GM20000 (cell line): ENCODE results near the gene VSIG4.
A peak's percentile ranks its signal among the peaks of the same experiment; 100 is the strongest.

ENCODE experiments used
- DNase-seq: peaks from one replicate; pipeline ENCODE4 v3.0.0; 2012; ENCODE audit warnings: low spot score
- CTCF ChIP-seq: IDR thresholded peaks from 2 replicates; pipeline ENCODE4 v1.5.1; 2012; ENCODE audit warnings: mild to moderate bottlenecking, control low read depth; ENCODE audit errors: extremely low read depth, missing control alignments

The VSIG4 gene

GRCh38 chrX:66042307-66043077 is 2.6 kb upstream of the VSIG4 start:
- DNase-seq = no peak
- TF ChIP-seq CTCF = no peak

DNA sequence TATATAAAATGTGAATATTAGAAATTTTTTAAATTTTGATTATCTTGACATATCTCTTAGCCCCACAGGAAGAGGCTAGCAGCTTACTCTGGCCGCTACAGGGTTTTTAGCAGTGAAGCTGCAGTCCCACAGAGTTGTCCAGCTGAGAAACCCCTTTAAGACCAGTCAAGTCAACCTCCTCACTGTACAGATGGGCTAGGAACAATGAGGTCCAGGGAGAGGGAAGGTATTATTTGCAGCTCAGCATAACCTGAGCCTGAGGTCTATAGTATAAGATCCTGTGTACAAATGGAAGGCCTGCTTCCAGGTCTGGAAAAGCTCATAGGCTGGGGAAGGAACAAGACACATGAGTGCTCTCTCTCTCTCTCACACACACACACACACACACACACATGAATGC is 1.8 kb downstream of the VSIG4 start:
- DNase-seq = no peak
- TF ChIP-seq CTCF = no peak

- TF ChIP-seq CTCF = no peak
Measured at GRCh38 chrX:66036231-66036630, 3.6 kb downstream of the VSIG4 start.

GRCh38 chrX:66035667-66036066 is 4.2 kb downstream of the VSIG4 start:
- no peak for DNase-seq
- TF ChIP-seq CTCF = no peak

More at GRCh38 chrX:66036231-66036630, 3.6 kb downstream of the VSIG4 start:
- DNase-seq = no peak

DNA sequence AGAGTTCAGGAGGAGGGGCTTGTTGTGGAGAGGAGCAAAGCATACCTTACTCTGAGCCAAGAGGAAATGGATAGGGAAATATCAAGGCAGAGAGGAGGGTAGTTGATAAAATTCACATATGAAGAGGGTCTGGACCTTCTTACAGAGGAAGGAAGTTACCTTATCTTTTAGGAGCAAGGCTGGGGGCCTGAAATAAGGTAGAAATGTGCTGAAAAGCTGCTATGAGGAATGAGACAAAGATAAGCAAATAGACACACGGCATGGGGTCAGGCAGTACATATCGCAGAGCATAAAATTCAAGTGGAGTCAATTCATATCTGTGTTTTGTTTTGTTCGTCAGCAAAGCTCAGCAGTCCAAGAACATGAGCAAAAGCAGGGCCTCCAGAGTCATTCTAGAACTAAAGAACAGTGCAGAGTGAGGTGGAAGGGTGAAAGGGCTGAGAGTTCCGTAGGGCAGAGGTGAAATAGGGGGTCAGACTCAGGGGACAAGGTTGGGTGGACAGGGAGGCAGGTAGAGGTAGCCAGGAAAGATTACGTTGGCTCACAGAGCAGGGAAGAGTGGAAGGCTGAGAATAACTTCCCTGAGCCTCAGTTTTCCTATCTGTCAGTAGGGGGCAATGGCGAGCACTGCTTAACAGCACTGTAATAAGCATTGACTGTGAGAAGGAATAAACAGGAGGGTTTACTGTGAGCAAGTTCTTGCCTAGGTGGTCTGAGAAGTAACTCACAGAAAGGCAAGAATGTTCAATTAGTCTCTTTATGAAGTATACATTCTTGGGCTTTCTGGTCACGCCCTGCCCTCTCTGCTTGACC is 9.2 kb downstream of the VSIG4 start:
- DNase-seq = peak; percentile 11
- peak; percentile 30 for TF ChIP-seq CTCF

DNA sequence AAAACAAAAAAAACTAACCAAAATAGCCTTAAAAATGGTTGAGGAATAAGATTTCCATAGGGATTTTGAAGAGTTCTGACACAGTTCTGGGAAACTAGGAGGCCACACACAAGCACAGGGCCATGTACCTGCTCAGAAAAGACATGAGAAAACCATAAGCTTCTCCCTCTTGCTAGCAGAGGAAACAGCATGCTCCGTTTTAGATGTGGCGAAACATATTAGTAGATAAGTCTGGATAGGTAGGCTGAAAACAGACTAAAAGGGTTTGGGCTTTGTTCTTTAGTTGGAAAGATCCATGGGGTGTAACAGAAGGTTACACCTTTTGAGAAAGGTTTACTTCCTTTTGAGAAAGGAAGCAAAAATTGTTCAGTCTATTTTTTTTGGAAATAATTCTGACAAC is 10.9 kb downstream of the VSIG4 start:
- TF ChIP-seq CTCF = no peak
- no peak for DNase-seq

DNA sequence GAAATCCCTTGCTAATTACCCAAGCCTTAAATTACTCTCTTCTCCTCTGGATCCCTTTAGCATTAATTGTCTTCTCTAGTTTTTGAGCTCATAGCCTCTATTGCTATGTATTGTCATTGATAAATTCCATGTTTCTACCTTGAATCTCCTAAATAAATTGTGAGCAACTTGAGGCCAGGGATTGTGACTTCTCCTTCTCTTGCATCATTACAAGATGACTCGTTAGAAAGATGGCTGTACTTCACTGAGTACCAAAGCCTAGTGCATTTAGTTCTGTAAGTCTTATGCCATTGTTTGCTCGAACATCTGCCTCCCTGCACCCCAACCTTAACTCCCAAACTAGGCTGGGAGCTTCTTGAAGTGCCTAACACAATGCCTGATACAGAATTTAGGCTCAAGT is 15.3 kb downstream of the VSIG4 start:
- DNase-seq = no peak
- TF ChIP-seq CTCF = no peak
